Endodermal cell (in vitro differentiated cells): ENCODE results near the gene PDE8B. TPM values are rescaled to one million over a fixed set of nuclear protein-coding genes. Genes with fewer than 3 reads are reported as not detected.

ENCODE experiments used
- DNase-seq: peaks from one replicate; pipeline ENCODE4 v3.0.0-alpha.2; 2017
- H3K27ac ChIP-seq: 2 replicates; pipeline ENCODE4 v1.5.1; 2013; ENCODE audit warnings: mild to moderate bottlenecking, low read depth, low read length, moderate library complexity
- H3K27me3 ChIP-seq: 2 replicates; pipeline ENCODE4 v1.6.1; 2013; ENCODE audit warnings: mild to moderate bottlenecking, low read length, moderate library complexity; ENCODE audit not compliant: insufficient read depth, control insufficient read depth, poor library complexity, severe bottlenecking
- H3K36me3 ChIP-seq: 2 replicates; pipeline ENCODE4 v1.7.0; 2013; ENCODE audit warnings: mild to moderate bottlenecking, low read length, moderate library complexity; ENCODE audit not compliant: control insufficient read depth, insufficient read depth
- H3K4me1 ChIP-seq: one replicate; pipeline ENCODE4 v1.7.0; 2013; ENCODE audit warnings: low read length; ENCODE audit not compliant: control insufficient read depth, insufficient read depth
- H3K4me3 ChIP-seq: 2 replicates; pipeline ENCODE4 v1.5.1; 2013; ENCODE audit warnings: mild to moderate bottlenecking, low read length, moderate library complexity
- H3K9ac ChIP-seq: 2 replicates; pipeline ENCODE4 v1.6.1; 2013; ENCODE audit warnings: mild to moderate bottlenecking, low read length, moderate library complexity; ENCODE audit not compliant: poor library complexity, severe bottlenecking; ENCODE audit errors: extremely low read depth
- H3K9me3 ChIP-seq: 2 replicates; pipeline ENCODE4 v1.6.1; 2013; ENCODE audit warnings: mild to moderate bottlenecking, low read length, moderate library complexity; ENCODE audit not compliant: control insufficient read depth
- H3K27ac Mint-ChIP-seq: 2 replicates; pipeline ENCODE4 v1.8.0; 2020; ENCODE audit warnings: mixed read lengths
- H3K27me3 Mint-ChIP-seq: 2 replicates; pipeline ENCODE4 v1.8.0; 2021; ENCODE audit warnings: mild to moderate bottlenecking, mixed read lengths; ENCODE audit not compliant: insufficient read depth
- H3K36me3 Mint-ChIP-seq: 2 replicates; pipeline ENCODE4 v1.8.0; 2020; ENCODE audit warnings: low read depth, mixed read lengths
- H3K4me1 Mint-ChIP-seq: 2 replicates; pipeline ENCODE4 v1.8.0; 2020; ENCODE audit warnings: mixed read lengths
- H3K4me3 Mint-ChIP-seq: 2 replicates; pipeline ENCODE4 v1.8.0; 2020; ENCODE audit warnings: mild to moderate bottlenecking, moderate library complexity, mixed read lengths
- H3K9me3 Mint-ChIP-seq: 2 replicates; pipeline ENCODE4 v1.8.0; 2020; ENCODE audit warnings: mild to moderate bottlenecking, mixed read lengths
- CTCF ChIP-seq: fragments of 200-600 bp; sonication (generic); conservative IDR thresholded peaks from 2 replicates; pipeline ENCODE4 v1.5.0; 2021; ENCODE audit warnings: antibody characterized with exemption, mild to moderate bottlenecking
- WGBS, 2 experiments: methylation state at CpG; one replicate each; pipeline versions ENCODE4 v1.1.5 to v1.1.7; 2013; ENCODE audit warnings: missing lambda C conversion rate in 2 of 2, mixed read lengths in 1 of 2; ENCODE audit not compliant: insufficient coverage in 1 of 2, insufficient read length in 1 of 2; 5-methylcytosine and 5-hydroxymethylcytosine counted together
- total RNA-seq, 2 donors: library from RNA; stranded (reverse); fragmentation: NEBNext Ultra II Directional in 1 of 2; extraction: Animal tissue kit (Norgen Biotek cat#: 25700) in 1 of 2; gene quantifications; 2 replicates in 1 of 2; 3 replicates in 1 of 2; pipeline ENCODE4 v1.2.1, GENCODE V29; 2021

The PDE8B gene
- total RNA-seq, 2 donors from 2014 or later = 0.20 to 0.51 TPM

GRCh38 chr5:77239126-77239741, 28.8 kb downstream of the PDE8B start:
- Histone ChIP-seq H3K9me3 (no peaks in the 10 kb centered on the region), H3K4me1 (peaks cover 5% of the 10 kb centered on the region), H3K27ac (no peak overlapping the region), H3K27me3 (no peaks in the 10 kb centered on the region), H3K4me3 (no peak overlapping the region), H3K36me3 (no peaks in the 10 kb centered on the region), H3K9ac (no peak overlapping the region)
- DNase-seq = no peak
- H3K36me3 Mint-ChIP-seq = no peaks in the 10 kb centered on the region
- 74% methylated on average over 3 of the region's 3 CpGs; no CpG with 5 or more reads in 1 of the 2 experiments for WGBS, 2 experiments
- H3K9me3 Mint-ChIP-seq = no peaks in the 10 kb centered on the region
- H3K27ac Mint-ChIP-seq = no peak overlapping the region
- no peak overlapping the region for H3K4me3 Mint-ChIP-seq
- no peaks in the 10 kb centered on the region for H3K27me3 Mint-ChIP-seq
- H3K4me1 Mint-ChIP-seq = peaks cover 7% of the 10 kb centered on the region
- TF ChIP-seq CTCF = peak; percentile 71

GRCh38 chr5:77241444-77241843, 31.0 kb downstream of the PDE8B start:
- Histone ChIP-seq H3K27ac (no peak overlapping the region), H3K27me3 (no peaks in the 10 kb centered on the region), H3K9me3 (no peaks in the 10 kb centered on the region), H3K4me3 (no peak overlapping the region), H3K36me3 (no peaks in the 10 kb centered on the region), H3K4me1 (no peaks in the 10 kb centered on the region), H3K9ac (no peak overlapping the region)
- no peaks in the 10 kb centered on the region for H3K4me1 Mint-ChIP-seq
- H3K27me3 Mint-ChIP-seq = no peaks in the 10 kb centered on the region
- H3K27ac Mint-ChIP-seq = no peak overlapping the region
- no peaks in the 10 kb centered on the region for H3K36me3 Mint-ChIP-seq
- WGBS, 2 experiments = 93 to 100% methylated on average over 1 of the region's 1 CpG
- H3K4me3 Mint-ChIP-seq = no peak overlapping the region
- no peak for TF ChIP-seq CTCF
- no peak for DNase-seq
- H3K9me3 Mint-ChIP-seq = no peaks in the 10 kb centered on the region

- Histone ChIP-seq H3K9me3 (no peaks in the 10 kb centered on the region), H3K4me1 (peaks cover 4% of the 10 kb centered on the region), H3K36me3 (no peaks in the 10 kb centered on the region), H3K27ac (no peak overlapping the region), H3K9ac (no peak overlapping the region), H3K27me3 (peaks cover 8% of the 10 kb centered on the region), H3K4me3 (no peak overlapping the region)
- Mint-ChIP-seq H3K27me3 (peaks cover 20% of the 10 kb centered on the region), H3K27ac (no peak overlapping the region), H3K4me3 (no peak overlapping the region), H3K9me3 (no peaks in the 10 kb centered on the region), H3K36me3 (no peaks in the 10 kb centered on the region), H3K4me1 (peaks cover 7% of the 10 kb centered on the region)
- TF ChIP-seq CTCF = no peak
- WGBS, 2 experiments = 87 to 96% methylated on average over 2 of the region's 2 CpGs
- no peak for DNase-seq
These were observed 39.0 kb downstream of the PDE8B start for GRCh38 chr5:77249475-77249874.
